NCI-H1105 (cell line): ENCODE measurements around the gene GLB1L3.
"Not testable (repeated sequence)": the region's sequence is repeated elsewhere in the genome, so short reads cannot be mapped to it uniquely, and the experiment has no call there.

ENCODE experiments used
- DNase-seq: peaks from one replicate; lab custom pipeline; 2025; lab: John Stamatoyannopoulos, UW

The GLB1L3 gene

DNA sequence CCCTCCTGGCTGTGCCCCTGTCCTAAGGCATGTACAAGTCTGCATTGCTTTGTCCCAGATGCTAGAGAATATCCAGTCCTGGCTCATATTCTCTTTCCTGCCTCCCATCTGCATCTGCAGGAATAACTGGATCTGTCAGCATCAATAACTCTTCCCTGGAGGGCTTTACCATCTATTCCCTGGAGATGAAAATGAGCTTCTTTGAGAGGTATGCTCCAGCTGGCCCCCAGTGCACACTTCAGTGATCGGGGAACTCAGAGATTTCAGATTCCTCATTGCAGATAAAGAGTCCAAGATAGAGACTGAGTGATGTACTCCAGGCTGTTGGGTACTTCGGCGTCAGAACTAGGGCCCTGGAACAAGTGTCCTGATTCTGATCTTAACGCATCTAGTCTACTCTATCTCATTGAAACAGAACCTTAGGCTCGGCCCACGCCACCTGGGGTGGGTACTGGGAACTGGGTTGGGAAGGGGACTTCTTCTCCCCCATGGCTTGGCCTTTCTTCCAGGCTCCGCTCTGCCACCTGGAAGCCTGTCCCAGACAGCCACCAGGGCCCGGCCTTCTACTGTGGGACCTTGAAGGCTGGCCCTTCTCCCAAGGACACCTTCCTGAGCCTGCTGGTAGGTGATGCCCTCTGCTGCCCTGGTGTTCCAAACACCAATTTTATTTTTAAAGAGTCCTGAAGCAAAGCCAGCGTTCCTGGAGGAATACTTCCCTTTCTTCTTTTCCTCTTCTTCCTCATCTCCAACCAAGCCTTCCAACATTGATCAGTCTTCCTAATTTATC lies 37.8 kb downstream of the GLB1L3 start:
- DNase-seq, result no peak

GRCh38 chr11:134317103-134317502 lies 40.9 kb downstream of the GLB1L3 start:
- no peak for DNase-seq

GRCh38 chr11:134321373-134321772 lies 45.2 kb downstream of the GLB1L3 start:
- DNase-seq, result not testable (repeated sequence)

GRCh38 chr11:134322553-134322952 lies 46.4 kb downstream of the GLB1L3 start:
- DNase-seq, result no peak

GRCh38 chr11:134328433-134328832 lies 52.3 kb downstream of the GLB1L3 start:
- DNase-seq, result no peak

DNA sequence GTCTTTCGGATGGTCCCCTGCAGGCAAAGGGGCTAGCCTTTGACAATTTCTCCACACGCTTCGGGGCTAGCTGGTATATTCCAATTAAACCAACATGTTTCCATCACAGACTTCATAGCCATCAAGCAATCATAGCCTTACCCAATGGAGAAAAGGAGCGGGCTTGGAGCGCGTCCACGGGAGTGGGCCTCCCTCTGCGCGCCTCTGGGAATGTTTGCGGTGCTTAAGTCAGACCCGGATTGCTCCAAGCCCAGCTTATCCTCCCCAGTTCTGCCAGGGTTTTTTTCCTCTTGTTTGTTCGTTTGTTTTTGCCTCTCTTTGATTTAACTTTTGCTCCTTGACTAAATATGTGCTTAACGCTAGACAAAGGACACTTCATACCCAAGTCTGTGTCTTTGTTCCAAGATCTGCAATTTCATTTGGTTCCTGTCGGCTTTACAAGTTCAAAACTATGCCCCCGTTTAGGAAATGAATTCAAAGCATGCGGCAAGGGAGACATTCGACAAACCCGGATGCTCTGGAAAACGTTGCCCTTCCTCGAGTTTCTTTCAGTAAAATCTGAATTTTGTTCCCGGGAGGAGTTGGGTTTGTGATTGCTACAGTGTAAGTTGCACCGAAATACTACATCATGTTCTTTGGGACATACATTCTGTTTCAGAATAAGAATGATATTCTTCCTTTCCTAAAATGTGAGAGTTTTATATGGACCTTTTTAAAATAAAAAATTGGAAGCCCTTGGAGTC lies 54.6 kb downstream of the GLB1L3 start:
- no peak for DNase-seq

GRCh38 chr11:134331354-134332188 lies 55.4 kb downstream of the GLB1L3 start, which contains the start of gene GLB1L2:
Gene GLB1L2 (plus strand): TSS chr11:134331988. CDS start chr11:134332062, 74 bp downstream.
- peak; percentile 87 for DNase-seq

DNA sequence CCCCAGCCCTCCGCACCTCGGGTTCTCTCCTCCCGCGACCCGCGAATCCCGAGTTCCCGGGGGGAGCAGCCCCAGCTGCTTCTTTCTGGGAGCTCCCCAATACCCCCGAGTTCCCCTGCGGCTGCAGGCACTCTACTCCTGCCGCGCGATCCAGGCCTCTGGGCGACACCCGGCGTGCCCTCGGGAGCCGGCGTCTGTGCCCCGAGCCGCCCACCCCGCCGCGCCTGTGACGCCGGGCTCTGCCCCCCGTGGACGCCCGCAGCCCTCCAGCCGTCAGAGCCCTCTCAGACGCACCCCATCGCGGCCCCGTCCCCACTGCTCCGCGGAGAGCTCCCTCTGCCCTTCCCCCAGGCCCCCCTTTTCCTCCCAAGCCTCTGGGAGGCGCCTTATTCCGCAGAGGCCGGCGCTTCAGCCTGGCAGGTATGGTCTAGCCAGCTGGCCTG lies 56.0 kb downstream of the GLB1L3 start:
- peak; percentile 32 for DNase-seq

GRCh38 chr11:134332782-134333181 lies 56.6 kb downstream of the GLB1L3 start:
- DNase-seq, result no peak

- no peak for DNase-seq
Measured at GRCh38 chr11:134333312-134333711, 57.1 kb downstream of the GLB1L3 start.

DNA sequence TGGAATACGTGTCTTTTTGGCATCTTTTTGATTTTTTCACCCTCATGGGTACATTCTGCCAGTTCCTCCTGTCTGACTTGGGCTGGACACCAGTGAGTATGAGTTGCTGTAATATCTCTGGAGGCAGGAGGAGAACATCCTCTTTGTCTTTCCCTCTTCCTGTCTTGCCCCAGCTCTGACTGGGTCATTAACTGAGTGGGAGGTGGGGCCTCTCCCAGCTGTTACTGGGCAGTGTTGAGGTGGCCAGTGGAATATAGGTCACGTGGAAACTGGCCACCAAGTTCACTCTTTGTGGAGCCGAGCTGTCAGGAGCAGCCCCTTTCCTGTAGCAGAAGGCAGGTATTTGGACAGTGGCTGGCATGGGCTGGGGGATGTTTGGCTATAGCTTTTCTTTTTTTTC lies 57.8 kb downstream of the GLB1L3 start:
- DNase-seq, result no peak

DNA sequence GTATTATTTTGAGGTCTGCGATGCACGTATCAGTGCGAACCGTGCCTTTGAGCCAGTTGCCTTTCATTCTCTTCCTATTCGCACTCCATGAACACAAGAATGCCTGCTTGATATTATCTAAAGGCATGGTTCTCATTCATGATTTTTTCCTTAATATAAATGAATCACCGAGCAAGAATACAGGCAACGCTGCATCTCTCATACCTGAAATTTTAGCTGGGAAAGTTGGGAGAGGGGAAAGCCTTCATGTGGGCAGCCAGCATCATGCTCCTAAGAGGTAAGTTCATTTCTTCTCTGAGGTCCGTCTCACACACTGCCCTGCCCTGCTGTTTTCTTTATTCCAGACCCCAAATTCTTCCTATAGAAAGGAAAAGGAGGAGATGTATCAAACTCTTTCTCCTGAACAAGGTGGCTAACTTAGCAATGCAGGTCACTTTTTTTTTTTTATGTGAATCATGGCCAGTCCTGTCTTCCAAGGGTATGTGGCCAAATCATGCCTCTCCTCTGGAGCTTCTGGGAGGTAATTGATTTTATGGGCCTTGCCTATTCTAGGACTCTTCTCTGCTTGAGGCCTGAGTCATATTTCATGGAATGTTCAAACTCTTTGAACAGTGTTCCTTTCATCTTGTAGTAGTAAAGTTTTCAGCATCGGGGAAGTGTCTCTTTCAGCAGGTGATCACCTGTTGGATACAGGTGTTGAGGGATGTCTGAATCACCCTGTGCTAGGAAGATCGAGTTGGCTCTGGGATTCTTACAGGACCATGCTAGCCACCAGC lies 58.8 kb downstream of the GLB1L3 start:
- DNase-seq, result no peak

GRCh38 chr11:134337051-134337450 lies 60.9 kb downstream of the GLB1L3 start:
- DNase-seq, result no peak

GRCh38 chr11:134338068-134338467 lies 61.9 kb downstream of the GLB1L3 start:
- DNase-seq, result no peak

DNA sequence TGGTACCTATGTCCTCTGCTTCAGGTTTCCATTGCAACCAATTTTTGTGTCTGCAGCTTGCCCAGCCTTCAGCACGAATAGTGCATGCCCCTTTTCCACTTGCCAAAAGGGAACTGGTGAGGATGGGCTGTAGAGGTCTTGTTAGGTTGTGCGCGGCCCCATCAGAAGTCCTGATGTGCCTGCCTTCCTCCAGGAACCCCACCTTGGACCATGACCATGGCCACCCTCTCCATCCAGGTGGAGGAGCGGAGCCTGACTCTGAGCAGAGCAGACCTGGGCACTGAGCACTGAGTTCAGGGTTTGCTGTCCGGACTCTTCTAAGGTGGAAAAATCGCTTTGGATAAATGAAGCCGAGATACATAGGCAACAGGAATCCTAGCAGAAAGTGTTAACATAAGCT lies 62.5 kb downstream of the GLB1L3 start:
- no peak for DNase-seq

- no peak for DNase-seq
Measured at GRCh38 chr11:134339756-134340155, 63.6 kb downstream of the GLB1L3 start.

DNA sequence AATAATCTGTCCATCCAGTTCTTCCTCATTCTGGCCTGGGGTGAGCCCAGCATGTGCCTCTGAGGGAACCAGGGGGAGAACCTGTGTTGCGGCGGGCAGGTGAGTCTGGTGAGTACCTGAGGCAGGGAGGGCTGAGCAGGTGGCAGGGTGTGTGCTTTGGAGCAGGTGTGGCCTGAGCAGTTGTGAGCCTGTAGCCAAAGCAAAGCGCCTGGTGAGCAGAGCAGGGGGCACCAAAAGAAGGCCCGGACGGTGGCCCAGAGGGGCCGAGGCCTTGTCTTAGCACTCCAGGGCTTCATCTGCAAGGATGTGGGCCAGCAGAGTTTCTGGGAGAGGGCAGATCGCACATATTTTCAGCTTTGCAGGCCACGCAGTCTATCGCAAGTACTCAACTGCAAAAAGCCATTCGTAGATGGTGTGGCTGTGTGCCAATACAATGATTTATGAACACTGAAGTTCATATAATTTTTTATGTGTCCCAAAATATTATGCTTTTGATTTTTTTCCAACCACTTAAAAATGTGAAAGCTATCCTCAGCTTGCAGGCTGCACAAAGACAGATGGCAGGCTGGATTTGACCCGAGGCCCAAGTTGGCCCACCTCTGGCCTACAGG lies 64.3 kb downstream of the GLB1L3 start:
- peak; percentile 57 for DNase-seq

DNA sequence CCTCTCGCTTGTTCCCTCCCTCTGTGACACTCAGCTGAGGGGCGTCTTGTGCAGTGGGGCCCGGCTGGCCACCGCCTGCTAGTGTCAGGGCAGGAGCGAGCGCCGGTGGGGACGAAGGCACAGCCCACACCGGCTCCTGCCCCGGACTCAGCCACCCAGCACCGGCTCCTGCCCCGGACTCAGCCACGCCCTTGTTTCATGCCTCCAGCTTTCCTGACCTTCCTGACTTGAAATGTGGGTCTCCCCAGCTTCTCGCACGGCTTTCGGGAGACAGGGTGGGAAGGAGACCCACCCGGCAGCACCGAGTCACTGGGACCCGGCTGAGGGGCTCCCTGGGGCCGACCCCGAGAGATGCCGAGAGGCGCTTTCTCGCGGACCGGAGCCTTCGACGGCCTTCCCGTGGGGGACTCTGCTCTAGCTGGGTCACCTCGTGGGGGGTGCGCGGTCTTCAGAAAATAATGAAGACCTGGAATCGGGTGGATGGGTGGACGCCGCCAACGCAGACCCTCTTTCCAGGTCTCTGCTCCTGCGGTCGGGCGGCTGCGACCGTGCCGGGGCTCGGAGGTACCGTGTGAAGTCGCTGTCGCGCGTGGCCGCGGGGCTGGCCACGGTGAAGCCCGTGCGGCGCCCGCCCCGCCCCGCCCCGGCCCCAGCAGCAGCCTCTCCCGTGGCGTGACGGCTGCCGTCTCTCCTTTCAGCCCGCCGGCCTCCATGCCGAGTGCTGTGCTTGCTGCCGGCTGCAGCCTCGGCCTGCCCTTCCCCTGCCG lies 65.8 kb downstream of the GLB1L3 start:
- DNase-seq, result no peak

DNA sequence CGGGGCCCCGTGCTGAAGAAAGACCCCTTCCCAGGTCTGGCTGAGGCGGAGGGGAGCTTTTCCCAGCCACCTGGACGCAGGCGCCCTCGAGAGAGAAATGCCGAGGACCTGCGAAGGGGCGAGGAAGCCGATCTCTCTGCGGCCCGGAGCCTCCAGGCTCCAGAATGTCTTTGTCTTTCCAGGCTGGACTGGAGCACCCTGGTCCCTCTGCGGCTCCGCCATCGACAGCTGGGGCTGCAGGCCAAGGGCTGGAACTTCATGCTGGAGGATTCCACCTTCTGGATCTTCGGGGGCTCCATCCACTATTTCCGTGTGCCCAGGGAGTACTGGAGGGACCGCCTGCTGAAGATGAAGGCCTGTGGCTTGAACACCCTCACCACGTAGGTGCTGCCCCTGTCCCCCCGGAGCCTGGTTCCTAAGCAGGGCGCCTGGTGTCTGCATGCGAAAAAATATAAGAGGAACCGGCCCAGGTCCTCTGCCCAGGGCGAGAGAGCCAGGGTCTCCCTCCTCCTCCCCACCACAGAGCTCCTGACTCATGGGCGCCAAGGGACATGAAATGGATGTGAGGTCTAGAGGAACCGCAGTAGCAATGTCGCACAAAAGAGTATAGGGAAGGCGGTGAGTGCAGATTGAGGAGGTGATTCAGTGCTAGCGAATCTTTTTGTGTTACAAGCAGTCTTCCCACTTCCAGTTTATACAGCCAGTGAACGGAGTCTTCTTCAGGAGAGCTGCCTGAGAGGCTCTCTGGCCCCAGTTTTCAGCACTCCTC lies 66.6 kb downstream of the GLB1L3 start:
- no peak for DNase-seq

GRCh38 chr11:134343646-134344045 lies 67.5 kb downstream of the GLB1L3 start:
- DNase-seq, result no peak
